HEK293 (cell line): ENCODE data around the gene SNAPC4.

Source experiments
- BCL11B ChIP-seq: fragments of 450-650 bp; formaldehyde crosslinking; IDR thresholded peaks from 2 replicates; pipeline ENCODE4 v1.5.1; 2016; ENCODE audit warnings: low read depth, missing biosample characterization, missing genetic modification characterization
- EGR2 ChIP-seq: fragments of 450-650 bp; formaldehyde crosslinking; IDR thresholded peaks from 2 replicates; pipeline ENCODE4 v1.5.1; 2016; ENCODE audit warnings: low read depth, missing biosample characterization, missing genetic modification characterization
- HOXD13 ChIP-seq: sonication (generic); formaldehyde crosslinking; IDR thresholded peaks from 2 replicates; pipeline ENCODE4 v1.8.0; 2022; ENCODE audit warnings: missing genetic modification reagents, borderline replicate concordance
- IKZF3 ChIP-seq: fragments of 450-650 bp; IDR thresholded peaks from 2 replicates; pipeline ENCODE4 v1.5.0; 2018; ENCODE audit warnings: missing biosample characterization, mild to moderate bottlenecking, missing genetic modification characterization, moderate library complexity
- PRDM1 ChIP-seq: fragments of 450-650 bp; formaldehyde crosslinking; IDR thresholded peaks from 2 replicates; pipeline ENCODE4; 2016; ENCODE audit warnings: missing biosample characterization, missing genetic modification characterization
- SP3 ChIP-seq: fragments of 450-650 bp; formaldehyde crosslinking; IDR thresholded peaks from 2 replicates; pipeline ENCODE4 v1.5.1; 2016; ENCODE audit warnings: missing biosample characterization, missing genetic modification characterization
- TCF7L2 ChIP-seq: IDR thresholded peaks from 2 replicates; pipeline ENCODE4 v1.6.1; 2011; ENCODE audit warnings: low read depth, mild to moderate bottlenecking, inconsistent platforms, low read length, moderate library complexity, borderline replicate concordance
- WT1 ChIP-seq: fragments of 450-650 bp; formaldehyde crosslinking; IDR thresholded peaks from 2 replicates; pipeline ENCODE4 v1.5.1; 2016; ENCODE audit warnings: missing biosample characterization, missing genetic modification characterization
- YY2 ChIP-seq: fragments of 450-650 bp; formaldehyde crosslinking; IDR thresholded peaks from 2 replicates; pipeline ENCODE4 v1.5.1; 2016; ENCODE audit warnings: missing biosample characterization, missing genetic modification characterization
- ZBTB17 ChIP-seq: fragments of 450-650 bp; formaldehyde crosslinking; IDR thresholded peaks from 2 replicates; pipeline ENCODE4 v1.5.1; 2016; ENCODE audit warnings: missing biosample characterization, missing genetic modification characterization
- ZBTB8A ChIP-seq: fragments of 450-650 bp; formaldehyde crosslinking; IDR thresholded peaks from 2 replicates; pipeline ENCODE4 v1.5.1; 2016; ENCODE audit warnings: missing biosample characterization, missing genetic modification characterization
- ZIC2 ChIP-seq: fragments of 450-650 bp; formaldehyde crosslinking; IDR thresholded peaks from 2 replicates; pipeline ENCODE4 v1.5.1; 2016; ENCODE audit warnings: missing biosample characterization, missing genetic modification characterization
- ZNF174 ChIP-seq: fragments of 450-650 bp; formaldehyde crosslinking; IDR thresholded peaks from 2 replicates; pipeline ENCODE4 v1.5.0; 2017; ENCODE audit warnings: missing biosample characterization, mild to moderate bottlenecking, missing genetic modification characterization
- ZNF19 ChIP-seq: fragments of 450-650 bp; formaldehyde crosslinking; IDR thresholded peaks from 2 replicates; pipeline ENCODE4; 2016; ENCODE audit warnings: missing biosample characterization, missing genetic modification characterization, low read depth
- ZNF2 ChIP-seq: fragments of 450-650 bp; formaldehyde crosslinking; IDR thresholded peaks from 2 replicates; pipeline ENCODE4 v1.5.1; 2016; ENCODE audit warnings: missing biosample characterization, missing genetic modification characterization
- ZNF202 ChIP-seq: fragments of 450-650 bp; formaldehyde crosslinking; IDR thresholded peaks from 2 replicates; pipeline ENCODE4 v1.5.1; 2016; ENCODE audit warnings: missing biosample characterization, missing genetic modification characterization, borderline replicate concordance
- ZNF266 ChIP-seq: fragments of 450-650 bp; formaldehyde crosslinking; IDR thresholded peaks from 2 replicates; pipeline ENCODE4 v1.5.1; 2016; ENCODE audit warnings: missing biosample characterization, missing genetic modification characterization, low read depth
- ZNF426 ChIP-seq: fragments of 450-650 bp; formaldehyde crosslinking; IDR thresholded peaks from 2 replicates; pipeline ENCODE4 v1.5.1; 2017; ENCODE audit warnings: missing biosample characterization, missing genetic modification characterization, mild to moderate bottlenecking, inconsistent platforms, moderate library complexity
- ZNF433 ChIP-seq: fragments of 450-650 bp; formaldehyde crosslinking; IDR thresholded peaks from 2 replicates; pipeline ENCODE4 v1.5.1; 2016; ENCODE audit warnings: missing biosample characterization, missing genetic modification characterization, low read depth
- ZNF549 ChIP-seq: fragments of 450-650 bp; IDR thresholded peaks from 2 replicates; pipeline ENCODE4 v1.5.1; 2018; ENCODE audit warnings: missing biosample characterization, missing genetic modification characterization, mild to moderate bottlenecking, inconsistent platforms, moderate library complexity
- ZNF555 ChIP-seq: fragments of 450-650 bp; formaldehyde crosslinking; conservative IDR thresholded peaks from 2 replicates; pipeline ENCODE4 v1.5.1; 2017; ENCODE audit warnings: missing biosample characterization, mild to moderate bottlenecking, missing genetic modification characterization, inconsistent platforms
- ZNF558 ChIP-seq: fragments of 450-650 bp; formaldehyde crosslinking; IDR thresholded peaks from 2 replicates; pipeline ENCODE4 v1.5.1; 2016; ENCODE audit warnings: missing biosample characterization, missing genetic modification characterization
- ZNF600 ChIP-seq: fragments of 450-650 bp; formaldehyde crosslinking; IDR thresholded peaks from 2 replicates; pipeline ENCODE4 v1.5.1; 2016; ENCODE audit warnings: missing biosample characterization, missing genetic modification characterization
- ZNF626 ChIP-seq: fragments of 450-650 bp; sonication (Bioruptor Pico); formaldehyde crosslinking; IDR thresholded peaks from 2 replicates; pipeline ENCODE4 v1.5.1; 2018; ENCODE audit warnings: missing biosample characterization, missing genetic modification characterization, inconsistent platforms
- ZNF76 ChIP-seq: fragments of 450-650 bp; formaldehyde crosslinking; IDR thresholded peaks from 2 replicates; pipeline ENCODE4; 2016; ENCODE audit warnings: low read depth, missing biosample characterization, missing genetic modification characterization, borderline replicate concordance
- ZNF785 ChIP-seq: fragments of 450-650 bp; formaldehyde crosslinking; IDR thresholded peaks from 2 replicates; pipeline ENCODE4 v1.5.1; 2016; ENCODE audit warnings: missing biosample characterization, missing genetic modification characterization
- ZNF837 ChIP-seq: fragments of 450-650 bp; formaldehyde crosslinking; IDR thresholded peaks from 2 replicates; pipeline ENCODE4 v1.5.1; 2016; ENCODE audit warnings: missing biosample characterization, missing genetic modification characterization
- TF ChIP-seq, protein P1 (sequence below): fragments of 450-650 bp; IDR thresholded peaks from 2 replicates; pipeline ENCODE4 v1.5.1; 2018; ENCODE audit warnings: missing biosample characterization, missing genetic modification characterization
- TF ChIP-seq, protein P2 (sequence below): IDR thresholded peaks from 2 replicates; pipeline ENCODE4 v1.6.1; 2011; ENCODE audit warnings: mild to moderate bottlenecking, low read depth, low read length, borderline replicate concordance
- TF ChIP-seq, protein P3 (sequence below): fragments of 450-650 bp; formaldehyde crosslinking; IDR thresholded peaks from 2 replicates; pipeline ENCODE4 v1.5.1; 2017; ENCODE audit warnings: missing biosample characterization, missing genetic modification characterization
- TF ChIP-seq, protein P4 (sequence below): fragments of 450-650 bp; formaldehyde crosslinking; IDR thresholded peaks from 2 replicates; pipeline ENCODE4 v1.5.1; 2016; ENCODE audit warnings: missing biosample characterization, missing genetic modification characterization, borderline replicate concordance

The SNAPC4 gene

DNA sequence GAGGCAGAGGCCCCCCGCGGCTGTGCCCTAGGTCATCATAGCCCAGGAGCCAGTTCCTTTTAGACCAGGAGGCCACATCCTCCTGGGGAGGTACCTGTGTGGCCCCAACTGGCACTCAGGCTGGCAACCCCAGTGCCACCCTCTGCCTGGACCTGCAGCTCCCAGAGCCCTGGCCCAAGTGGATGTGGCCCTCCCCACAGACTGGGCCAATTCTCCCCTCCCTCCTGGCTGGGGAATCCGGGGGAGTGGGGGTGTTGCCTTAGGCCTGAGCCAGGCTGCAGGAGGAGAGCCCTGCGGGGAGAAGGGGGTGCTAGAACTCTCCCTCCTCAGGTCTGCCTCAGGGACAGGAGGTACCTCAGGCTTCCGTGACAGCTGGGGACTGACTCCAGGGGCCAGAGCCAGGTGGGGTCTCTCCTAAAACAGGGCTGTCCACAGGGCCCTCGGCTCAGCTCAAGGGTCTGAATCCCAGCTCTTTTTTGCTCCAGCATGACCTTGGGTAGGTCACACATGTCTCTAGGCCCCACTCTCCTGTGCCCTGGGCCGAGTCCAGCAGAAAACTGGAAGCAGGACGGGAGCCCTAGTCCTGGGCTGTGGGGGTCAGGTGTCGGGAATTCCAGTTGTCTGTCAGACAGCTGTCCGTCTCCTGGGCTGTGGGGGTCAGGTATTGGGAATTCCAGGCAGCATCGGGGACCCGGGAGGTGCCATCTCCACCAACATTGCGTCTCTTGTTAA is 46.0 kb downstream of the SNAPC4 start (continued):
- TF ChIP-seq, protein P1, sequence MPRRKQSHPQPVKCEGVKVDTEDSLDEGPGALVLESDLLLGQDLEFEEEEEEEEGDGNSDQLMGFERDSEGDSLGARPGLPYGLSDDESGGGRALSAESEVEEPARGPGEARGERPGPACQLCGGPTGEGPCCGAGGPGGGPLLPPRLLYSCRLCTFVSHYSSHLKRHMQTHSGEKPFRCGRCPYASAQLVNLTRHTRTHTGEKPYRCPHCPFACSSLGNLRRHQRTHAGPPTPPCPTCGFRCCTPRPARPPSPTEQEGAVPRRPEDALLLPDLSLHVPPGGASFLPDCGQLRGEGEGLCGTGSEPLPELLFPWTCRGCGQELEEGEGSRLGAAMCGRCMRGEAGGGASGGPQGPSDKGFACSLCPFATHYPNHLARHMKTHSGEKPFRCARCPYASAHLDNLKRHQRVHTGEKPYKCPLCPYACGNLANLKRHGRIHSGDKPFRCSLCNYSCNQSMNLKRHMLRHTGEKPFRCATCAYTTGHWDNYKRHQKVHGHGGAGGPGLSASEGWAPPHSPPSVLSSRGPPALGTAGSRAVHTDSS (tag by site-specific recombination): no peak
- TF ChIP-seq ZNF202 (no peak), ZNF433 (tag by site-specific recombination) (no peak), ZNF266 (tag by site-specific recombination) (no peak), ZNF549 (tag by site-specific recombination) (no peak), ZIC2 (tag by site-specific recombination) (0 out of 2 replicates have a peak, but pooled peaks have one; percentile 6), HOXD13 (no peak), ZNF555 (tag by site-specific recombination) (no peak), ZNF76 (tag by site-specific recombination) (no peak), ZNF19 (tag by site-specific recombination) (no peak), YY2 (tag by site-specific recombination) (no peak), WT1 (tag by site-specific recombination) (no peak), ZNF785 (tag by site-specific recombination) (no peak), ZNF2 (no peak), PRDM1 (tag by site-specific recombination) (no peak), ZNF558 (no peak), ZNF600 (tag by site-specific recombination) (no peak), BCL11B (no peak), ZNF626 (tag by site-specific recombination) (no peak), EGR2 (tag by site-specific recombination) (0 out of 2 replicates have a peak, but pooled peaks have one; percentile 5), ZNF174 (no peak), TCF7L2 (no peak), ZNF426 (tag by site-specific recombination) (no peak), IKZF3 (no peak), ZNF837 (tag by site-specific recombination) (no peak), SP3 (no peak), ZBTB8A (tag by site-specific recombination) (no peak), ZBTB17 (no peak)
- TF ChIP-seq, protein P2, sequence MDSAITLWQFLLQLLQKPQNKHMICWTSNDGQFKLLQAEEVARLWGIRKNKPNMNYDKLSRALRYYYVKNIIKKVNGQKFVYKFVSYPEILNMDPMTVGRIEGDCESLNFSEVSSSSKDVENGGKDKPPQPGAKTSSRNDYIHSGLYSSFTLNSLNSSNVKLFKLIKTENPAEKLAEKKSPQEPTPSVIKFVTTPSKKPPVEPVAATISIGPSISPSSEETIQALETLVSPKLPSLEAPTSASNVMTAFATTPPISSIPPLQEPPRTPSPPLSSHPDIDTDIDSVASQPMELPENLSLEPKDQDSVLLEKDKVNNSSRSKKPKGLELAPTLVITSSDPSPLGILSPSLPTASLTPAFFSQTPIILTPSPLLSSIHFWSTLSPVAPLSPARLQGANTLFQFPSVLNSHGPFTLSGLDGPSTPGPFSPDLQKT: no peak
- TF ChIP-seq, protein P3, sequence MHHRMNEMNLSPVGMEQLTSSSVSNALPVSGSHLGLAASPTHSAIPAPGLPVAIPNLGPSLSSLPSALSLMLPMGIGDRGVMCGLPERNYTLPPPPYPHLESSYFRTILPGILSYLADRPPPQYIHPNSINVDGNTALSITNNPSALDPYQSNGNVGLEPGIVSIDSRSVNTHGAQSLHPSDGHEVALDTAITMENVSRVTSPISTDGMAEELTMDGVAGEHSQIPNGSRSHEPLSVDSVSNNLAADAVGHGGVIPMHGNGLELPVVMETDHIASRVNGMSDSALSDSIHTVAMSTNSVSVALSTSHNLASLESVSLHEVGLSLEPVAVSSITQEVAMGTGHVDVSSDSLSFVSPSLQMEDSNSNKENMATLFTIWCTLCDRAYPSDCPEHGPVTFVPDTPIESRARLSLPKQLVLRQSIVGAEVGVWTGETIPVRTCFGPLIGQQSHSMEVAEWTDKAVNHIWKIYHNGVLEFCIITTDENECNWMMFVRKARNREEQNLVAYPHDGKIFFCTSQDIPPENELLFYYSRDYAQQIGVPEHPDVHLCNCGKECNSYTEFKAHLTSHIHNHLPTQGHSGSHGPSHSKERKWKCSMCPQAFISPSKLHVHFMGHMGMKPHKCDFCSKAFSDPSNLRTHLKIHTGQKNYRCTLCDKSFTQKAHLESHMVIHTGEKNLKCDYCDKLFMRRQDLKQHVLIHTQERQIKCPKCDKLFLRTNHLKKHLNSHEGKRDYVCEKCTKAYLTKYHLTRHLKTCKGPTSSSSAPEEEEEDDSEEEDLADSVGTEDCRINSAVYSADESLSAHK (tag by site-specific recombination): no peak
- TF ChIP-seq, protein P4, sequence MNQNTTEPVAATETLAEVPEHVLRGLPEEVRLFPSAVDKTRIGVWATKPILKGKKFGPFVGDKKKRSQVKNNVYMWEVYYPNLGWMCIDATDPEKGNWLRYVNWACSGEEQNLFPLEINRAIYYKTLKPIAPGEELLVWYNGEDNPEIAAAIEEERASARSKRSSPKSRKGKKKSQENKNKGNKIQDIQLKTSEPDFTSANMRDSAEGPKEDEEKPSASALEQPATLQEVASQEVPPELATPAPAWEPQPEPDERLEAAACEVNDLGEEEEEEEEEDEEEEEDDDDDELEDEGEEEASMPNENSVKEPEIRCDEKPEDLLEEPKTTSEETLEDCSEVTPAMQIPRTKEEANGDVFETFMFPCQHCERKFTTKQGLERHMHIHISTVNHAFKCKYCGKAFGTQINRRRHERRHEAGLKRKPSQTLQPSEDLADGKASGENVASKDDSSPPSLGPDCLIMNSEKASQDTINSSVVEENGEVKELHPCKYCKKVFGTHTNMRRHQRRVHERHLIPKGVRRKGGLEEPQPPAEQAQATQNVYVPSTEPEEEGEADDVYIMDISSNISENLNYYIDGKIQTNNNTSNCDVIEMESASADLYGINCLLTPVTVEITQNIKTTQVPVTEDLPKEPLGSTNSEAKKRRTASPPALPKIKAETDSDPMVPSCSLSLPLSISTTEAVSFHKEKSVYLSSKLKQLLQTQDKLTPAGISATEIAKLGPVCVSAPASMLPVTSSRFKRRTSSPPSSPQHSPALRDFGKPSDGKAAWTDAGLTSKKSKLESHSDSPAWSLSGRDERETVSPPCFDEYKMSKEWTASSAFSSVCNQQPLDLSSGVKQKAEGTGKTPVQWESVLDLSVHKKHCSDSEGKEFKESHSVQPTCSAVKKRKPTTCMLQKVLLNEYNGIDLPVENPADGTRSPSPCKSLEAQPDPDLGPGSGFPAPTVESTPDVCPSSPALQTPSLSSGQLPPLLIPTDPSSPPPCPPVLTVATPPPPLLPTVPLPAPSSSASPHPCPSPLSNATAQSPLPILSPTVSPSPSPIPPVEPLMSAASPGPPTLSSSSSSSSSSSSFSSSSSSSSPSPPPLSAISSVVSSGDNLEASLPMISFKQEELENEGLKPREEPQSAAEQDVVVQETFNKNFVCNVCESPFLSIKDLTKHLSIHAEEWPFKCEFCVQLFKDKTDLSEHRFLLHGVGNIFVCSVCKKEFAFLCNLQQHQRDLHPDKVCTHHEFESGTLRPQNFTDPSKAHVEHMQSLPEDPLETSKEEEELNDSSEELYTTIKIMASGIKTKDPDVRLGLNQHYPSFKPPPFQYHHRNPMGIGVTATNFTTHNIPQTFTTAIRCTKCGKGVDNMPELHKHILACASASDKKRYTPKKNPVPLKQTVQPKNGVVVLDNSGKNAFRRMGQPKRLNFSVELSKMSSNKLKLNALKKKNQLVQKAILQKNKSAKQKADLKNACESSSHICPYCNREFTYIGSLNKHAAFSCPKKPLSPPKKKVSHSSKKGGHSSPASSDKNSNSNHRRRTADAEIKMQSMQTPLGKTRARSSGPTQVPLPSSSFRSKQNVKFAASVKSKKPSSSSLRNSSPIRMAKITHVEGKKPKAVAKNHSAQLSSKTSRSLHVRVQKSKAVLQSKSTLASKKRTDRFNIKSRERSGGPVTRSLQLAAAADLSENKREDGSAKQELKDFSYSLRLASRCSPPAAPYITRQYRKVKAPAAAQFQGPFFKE (tag by site-specific recombination): no peak
